ENCODE data around the gene ZNF710.

DNA sequence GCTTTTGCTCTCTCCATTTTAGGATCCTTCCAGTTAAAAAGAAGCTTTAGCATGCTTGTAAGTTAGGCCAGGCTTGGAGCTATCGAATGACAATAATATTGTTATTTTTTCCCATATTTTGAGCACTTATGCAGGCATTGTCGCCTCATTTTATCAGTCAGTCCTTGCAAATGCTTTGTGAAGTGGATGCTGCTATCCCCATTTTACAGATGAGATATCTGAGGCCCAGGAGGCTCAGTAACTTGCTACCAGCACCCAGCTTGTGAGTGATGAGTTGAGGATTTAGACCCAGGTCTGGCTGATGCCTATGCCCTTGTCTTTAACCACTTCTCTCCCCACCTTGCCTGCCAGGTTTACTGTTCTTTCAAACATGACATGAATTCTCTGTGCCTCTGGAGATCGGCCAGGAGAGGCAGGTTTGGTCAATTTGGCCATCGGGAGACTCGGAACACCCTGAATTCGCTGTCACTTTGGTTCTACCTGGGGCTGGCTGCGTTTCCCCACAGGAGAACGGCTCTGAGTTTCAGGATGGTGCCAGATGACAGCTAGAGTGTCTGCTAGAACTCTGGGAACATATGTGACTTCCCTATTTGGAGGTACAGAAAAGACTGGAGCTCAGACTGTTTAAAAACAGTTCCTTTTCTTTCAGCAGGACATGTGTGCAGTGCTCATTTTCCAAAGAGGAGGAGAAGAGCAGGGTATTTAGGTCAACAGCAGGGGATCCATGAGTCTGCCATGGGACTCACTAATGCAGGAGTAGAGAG, 25.5 kb upstream of the ZNF710 start:
- TF ChIP-seq POLR2A (IDR thresholded peaks at IDR 0.05; ENCODE audit: low read length) (no peak), GATA1 (IDR thresholded peaks at IDR 0.05; ENCODE audit: low read depth, low read length) (no peak)

All from erythroblast (primary cell).